Gastrocnemius medialis (tissue), 4 donors: Measurements from ENCODE around the gene ANKRD16.

ENCODE experiments used
- CTCF ChIP-seq, 5 experiments: fragments of 450-650 bp in 3 of 5; fragments of 200-600 bp in 2 of 5; sonication (generic) in 2 of 5; IDR thresholded peaks in 4 of 5; conservative IDR thresholded peaks in 1 of 5; 1 replicate in 4 of 5; 2 replicates in 1 of 5; pipeline ENCODE4 v1.5.1; 2016 to 2019; ENCODE audit warnings: antibody characterized with exemption in 5 of 5, mild to moderate bottlenecking in 3 of 5, moderate library complexity in 3 of 5
- POLR2A ChIP-seq, 2 donors: fragments of 450-650 bp; IDR thresholded peaks; one replicate each; pipeline ENCODE4 v1.6.1; 2017; ENCODE audit warnings: antibody characterized with exemption in 2 of 2, mild to moderate bottlenecking in 2 of 2, moderate library complexity in 2 of 2

GRCh38 chr10:5814110-5815107 is 75.3 kb downstream of the ANKRD16 start:
- TF ChIP-seq POLR2A (IDR thresholded peaks at IDR 0.05) (no peak), CTCF (IDR thresholded peaks at IDR 0.05 in 4 of 5, conservative IDR thresholded peaks at IDR 0.05 in 1 of 5) (no peak)
